Fibroblast of skin of abdomen (primary cell): ENCODE measurements around the gene C1GALT1C1. TPM values are rescaled to one million over a fixed set of nuclear protein-coding genes. Genes with fewer than 3 reads are reported as not detected.
A peak's percentile ranks its signal among the peaks of the same experiment; 100 is the strongest.
"Not testable (repeated sequence)": the region's sequence is repeated elsewhere in the genome, so short reads cannot be mapped to it uniquely, and the experiment has no call there.

Experiments
- DNase-seq: peaks from one replicate; pipeline ENCODE4 v3.0.0-alpha.2; 2013
- polyA plus RNA-seq, 2 experiments: library from polyadenylated mRNA; unstranded; fragments of 120-200 nt; gene quantifications; one replicate each; pipeline ENCODE4 v1.2.1, GENCODE V29; 2013; ENCODE audit not compliant: insufficient read length in 2 of 2

The C1GALT1C1 gene
- polyA plus RNA-seq (2013, experiment 1 of 2; ENCODE audit: insufficient read length), result 15.8 TPM
- 15.7 TPM for polyA plus RNA-seq (2013, experiment 2 of 2; ENCODE audit: insufficient read length)

GRCh38 chrX:120629667-120630537 is at the start of gene C1GALT1C1:
Gene C1GALT1C1, minus strand, starts transcription at chrX:120630054. Its CDS starts 2,888 bp downstream, at chrX:120627166.
- DNase-seq, result peak; percentile 94

- no peak for DNase-seq
These were observed 47.3 kb upstream of the C1GALT1C1 start for GRCh38 chrX:120677004-120677652.

- no peak for DNase-seq
These were observed 43.1 kb upstream of the C1GALT1C1 start for GRCh38 chrX:120672841-120673530.

- peak; percentile 35 for DNase-seq
These were observed 42.5 kb upstream of the C1GALT1C1 start for GRCh38 chrX:120672389-120672788.

GRCh38 chrX:120671963-120672362 is 42.1 kb upstream of the C1GALT1C1 start:
- DNase-seq, result no peak

- no peak for DNase-seq
These were observed 38.5 kb upstream of the C1GALT1C1 start for GRCh38 chrX:120668357-120668756.

- DNase-seq, result not testable (repeated sequence)
These were observed 34.7 kb upstream of the C1GALT1C1 start for GRCh38 chrX:120664535-120664934.

GRCh38 chrX:120664081-120664480 is 34.2 kb upstream of the C1GALT1C1 start:
- DNase-seq, result no peak

- DNase-seq, result no peak
These were observed 32.8 kb upstream of the C1GALT1C1 start for GRCh38 chrX:120662662-120663061.

- no peak for DNase-seq
These were observed 30.8 kb upstream of the C1GALT1C1 start for GRCh38 chrX:120660637-120661036.

- DNase-seq, result no peak
These were observed 23.1 kb upstream of the C1GALT1C1 start for GRCh38 chrX:120653000-120653399.

- DNase-seq, result not testable (repeated sequence)
These were observed 22.4 kb upstream of the C1GALT1C1 start for GRCh38 chrX:120652256-120652655.

GRCh38 chrX:120647127-120647526 is 17.3 kb upstream of the C1GALT1C1 start:
- no peak for DNase-seq

GRCh38 chrX:120642871-120643270 is 13.0 kb upstream of the C1GALT1C1 start:
- DNase-seq, result no peak

GRCh38 chrX:120638619-120639018 is 8.8 kb upstream of the C1GALT1C1 start:
- no peak for DNase-seq

- peak; percentile 19 for DNase-seq
These were observed 4.5 kb downstream of the C1GALT1C1 start for GRCh38 chrX:120625371-120625770.

- DNase-seq, result no peak
These were observed 11.7 kb downstream of the C1GALT1C1 start for GRCh38 chrX:120617996-120618630.

- DNase-seq, result no peak
These were observed 15.0 kb downstream of the C1GALT1C1 start for GRCh38 chrX:120614816-120615215.

- DNase-seq, result no peak
These were observed 17.8 kb downstream of the C1GALT1C1 start for GRCh38 chrX:120612086-120612485.

- DNase-seq, result peak; percentile 40
These were observed 25.5 kb downstream of the C1GALT1C1 start for GRCh38 chrX:120604361-120604782.

GRCh38 chrX:120603707-120604360 is 26.0 kb downstream of the C1GALT1C1 start, which contains the start of gene MCTS1:
Gene MCTS1, plus strand, starts transcription at chrX:120604101. Its CDS starts 136 bp downstream, at chrX:120604237.
- peak; percentile 97 for DNase-seq

- DNase-seq, result no peak
These were observed 44.2 kb downstream of the C1GALT1C1 start for GRCh38 chrX:120585702-120586101.
